HG03280 (cell line): ENCODE data around the gene SDHAF2.

Source experiments
- ATAC-seq: cut with Tn5 transposase; IDR thresholded peaks from one replicate; pipeline ENCODE4 v1.9.1; 2021; ENCODE audit warnings: mild to moderate bottlenecking, moderate library complexity; ENCODE audit not compliant: unreplicated experiment

The SDHAF2 gene

GRCh38 chr11:61495801-61496601, 66.1 kb downstream of the SDHAF2 start:
- ATAC-seq: no peak
